Cardiac muscle cell (in vitro differentiated cells and primary cell): ENCODE data around the gene LEPR. TPM values are rescaled to one million over a fixed set of nuclear protein-coding genes. Genes with fewer than 3 reads are reported as not detected.

Experiments used
- DNase-seq, 2 donors: peaks; one replicate each; pipeline versions ENCODE4 v3.0.0 to v3.0.0-alpha.2; 2010 to 2017; ENCODE audit warnings: low read depth in 1 of 2, low spot score in 1 of 2
- H3K27ac ChIP-seq: fragments of 200-600 bp; sonication (generic); 2 replicates; pipeline ENCODE4 v1.5.1; 2016
- H3K27me3 ChIP-seq: fragments of 200-600 bp; sonication (generic); 2 replicates; pipeline ENCODE4 v1.6.0; 2016; ENCODE audit warnings: control low read depth
- H3K36me3 ChIP-seq: fragments of 200-600 bp; sonication (generic); 2 replicates; pipeline ENCODE4 v1.5.1; 2016; ENCODE audit warnings: control low read depth
- H3K4me1 ChIP-seq: fragments of 200-600 bp; sonication (generic); 2 replicates; pipeline ENCODE4 v1.8.1; 2017; ENCODE audit warnings: low read depth, mild to moderate bottlenecking, mixed run types
- H3K4me3 ChIP-seq: fragments of 200-600 bp; sonication (generic); 2 replicates; pipeline ENCODE4 v1.5.1; 2016; ENCODE audit warnings: mild to moderate bottlenecking
- H3K9me3 ChIP-seq: fragments of 200-600 bp; sonication (generic); 2 replicates; pipeline ENCODE4 v1.5.1; 2017; ENCODE audit warnings: low read depth, mild to moderate bottlenecking, control low read depth
- polyA plus RNA-seq: library from polyadenylated mRNA; unstranded; fragments of >200 nt; fragmentation: Nextera tagmentation; extraction: Ambion mirVana; gene quantifications from 2 replicates; pipeline ENCODE4 v1.2.1, GENCODE V29; 2016
- total RNA-seq: library from RNA; depleted of rRNA; stranded (reverse); fragments of >200 nt; gene quantifications from 2 replicates; pipeline ENCODE4 v1.2.3, GENCODE V29; 2016
- TF ChIP-seq, protein P1 (sequence below): IDR thresholded peaks from 2 replicates; pipeline ENCODE4 v1.5.1; 2012; ENCODE audit warnings: low read depth, mild to moderate bottlenecking, low read length

The LEPR gene
- total and polyA plus RNA-seq, 2 experiments from 2014 or later: 5.5 to 10.2 TPM

- TF ChIP-seq, protein P1, sequence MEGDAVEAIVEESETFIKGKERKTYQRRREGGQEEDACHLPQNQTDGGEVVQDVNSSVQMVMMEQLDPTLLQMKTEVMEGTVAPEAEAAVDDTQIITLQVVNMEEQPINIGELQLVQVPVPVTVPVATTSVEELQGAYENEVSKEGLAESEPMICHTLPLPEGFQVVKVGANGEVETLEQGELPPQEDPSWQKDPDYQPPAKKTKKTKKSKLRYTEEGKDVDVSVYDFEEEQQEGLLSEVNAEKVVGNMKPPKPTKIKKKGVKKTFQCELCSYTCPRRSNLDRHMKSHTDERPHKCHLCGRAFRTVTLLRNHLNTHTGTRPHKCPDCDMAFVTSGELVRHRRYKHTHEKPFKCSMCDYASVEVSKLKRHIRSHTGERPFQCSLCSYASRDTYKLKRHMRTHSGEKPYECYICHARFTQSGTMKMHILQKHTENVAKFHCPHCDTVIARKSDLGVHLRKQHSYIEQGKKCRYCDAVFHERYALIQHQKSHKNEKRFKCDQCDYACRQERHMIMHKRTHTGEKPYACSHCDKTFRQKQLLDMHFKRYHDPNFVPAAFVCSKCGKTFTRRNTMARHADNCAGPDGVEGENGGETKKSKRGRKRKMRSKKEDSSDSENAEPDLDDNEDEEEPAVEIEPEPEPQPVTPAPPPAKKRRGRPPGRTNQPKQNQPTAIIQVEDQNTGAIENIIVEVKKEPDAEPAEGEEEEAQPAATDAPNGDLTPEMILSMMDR: peak; percentile 23
- no peak overlapping the region for H3K4me3 ChIP-seq
- no peaks in the 10 kb centered on the region for H3K27me3 ChIP-seq
- peaks cover 15% of the 10 kb centered on the region for H3K4me1 ChIP-seq
- no peaks in the 10 kb centered on the region for H3K9me3 ChIP-seq
- no peaks in the 10 kb centered on the region for H3K36me3 ChIP-seq
- DNase-seq: no peak
- H3K27ac ChIP-seq: peak overlapping the region; percentile 52
Measured at GRCh38 chr1:65434255-65434654, 13.8 kb downstream of the LEPR start.

DNA sequence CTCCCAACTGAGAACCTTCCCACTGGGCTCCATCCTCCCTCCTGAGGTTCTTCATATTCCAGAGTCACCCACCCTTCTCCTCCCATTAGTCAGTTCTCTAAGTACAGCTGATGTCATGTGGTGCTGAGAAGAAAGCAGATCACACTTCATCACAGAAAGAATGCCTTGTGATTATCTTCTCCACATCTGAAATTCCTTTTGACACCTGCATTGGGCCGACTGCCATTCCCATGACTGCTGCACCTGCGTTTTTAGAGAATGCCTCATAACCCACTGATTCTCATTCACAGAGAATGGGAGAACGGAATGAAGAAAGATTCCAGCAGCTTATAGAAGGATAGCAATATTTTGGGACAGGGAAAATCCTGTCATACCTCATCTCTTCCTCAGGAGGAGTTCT, 14.3 kb downstream of the LEPR start:
- Histone ChIP-seq H3K4me1 (peaks cover 15% of the 10 kb centered on the region), H3K36me3 (no peaks in the 10 kb centered on the region), H3K27ac (peak overlapping the region; percentile 52), H3K27me3 (no peaks in the 10 kb centered on the region), H3K9me3 (no peaks in the 10 kb centered on the region), H3K4me3 (no peak overlapping the region)
- DNase-seq: no peak
- TF ChIP-seq, protein P1: no peak

- H3K36me3 ChIP-seq: no peaks in the 10 kb centered on the region
- TF ChIP-seq, protein P1: no peak
- H3K4me3 ChIP-seq: no peak overlapping the region
- peak overlapping the region; percentile 84 for H3K27ac ChIP-seq
- H3K4me1 ChIP-seq: peaks cover 15% of the 10 kb centered on the region
- no peaks in the 10 kb centered on the region for H3K9me3 ChIP-seq
- DNase-seq: peak; percentile 61 to 78
- H3K27me3 ChIP-seq: no peaks in the 10 kb centered on the region
Measured at GRCh38 chr1:65435987-65436386, 15.5 kb downstream of the LEPR start.

DNA sequence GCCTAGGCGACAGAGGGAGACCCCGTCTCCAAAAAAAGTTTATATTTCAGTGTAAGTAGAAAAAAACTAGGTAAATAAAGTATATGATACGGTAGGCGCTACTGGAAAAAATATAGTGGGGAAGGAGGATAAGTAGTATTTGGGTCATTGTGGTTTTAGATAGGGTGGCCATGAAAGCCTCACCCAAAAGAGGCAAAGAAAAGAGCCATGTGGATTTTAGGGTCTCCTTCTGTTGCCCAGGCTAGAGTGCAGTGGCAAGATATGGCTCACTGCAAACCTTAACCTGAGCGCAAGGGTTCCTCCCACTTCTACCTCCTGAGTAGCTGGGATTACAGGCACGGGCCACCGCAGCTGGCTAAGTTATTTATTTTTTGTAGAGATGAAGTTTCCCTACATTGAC, 17.1 kb downstream of the LEPR start:
- H3K36me3 ChIP-seq: no peaks in the 10 kb centered on the region
- no peak overlapping the region for H3K4me3 ChIP-seq
- H3K27me3 ChIP-seq: no peaks in the 10 kb centered on the region
- no peaks in the 10 kb centered on the region for H3K9me3 ChIP-seq
- no peak for DNase-seq
- TF ChIP-seq, protein P1: no peak
- H3K4me1 ChIP-seq: peaks cover 15% of the 10 kb centered on the region
- H3K27ac ChIP-seq: no peak overlapping the region

DNA sequence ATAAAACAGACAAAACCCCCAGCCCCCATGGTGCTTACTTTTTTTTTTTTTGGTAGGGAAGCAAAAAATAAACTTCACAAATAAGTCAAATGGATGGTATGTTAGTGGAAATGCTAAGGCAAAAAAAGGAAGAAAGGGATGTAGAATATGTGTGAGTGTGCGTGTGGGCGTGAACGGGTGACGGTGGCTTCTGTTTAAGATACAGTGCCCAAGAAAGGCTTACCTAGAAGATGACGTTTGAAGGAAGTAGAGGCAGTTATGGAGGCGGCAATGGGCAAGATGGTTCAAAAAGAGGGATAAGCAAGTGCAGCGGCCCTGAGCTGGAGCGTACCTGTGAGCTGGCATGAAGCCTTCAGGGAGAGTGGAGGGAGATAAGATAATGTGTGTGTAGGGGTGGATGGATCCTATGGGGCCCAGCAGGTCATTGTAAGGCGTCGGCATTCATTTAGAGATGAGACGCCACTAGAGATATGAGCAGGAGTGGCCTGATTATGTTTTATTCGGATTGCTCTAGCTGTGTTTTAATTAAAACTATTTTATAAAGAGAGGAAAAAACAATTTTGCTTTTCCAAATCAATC, 19.9 kb downstream of the LEPR start:
- Histone ChIP-seq H3K9me3 (no peaks in the 10 kb centered on the region), H3K36me3 (no peaks in the 10 kb centered on the region), H3K4me1 (peaks cover 15% of the 10 kb centered on the region), H3K4me3 (no peak overlapping the region), H3K27me3 (no peaks in the 10 kb centered on the region), H3K27ac (no peak overlapping the region)
- TF ChIP-seq, protein P1: no peak
- DNase-seq: no peak
